Upper lobe of right lung (tissue), 1 donor: ENCODE data around the gene SMIM41. TPM values are rescaled to one million over a fixed set of nuclear protein-coding genes. Genes with fewer than 3 reads are reported as not detected.

ENCODE experiments used
- ATAC-seq: fragments of 200-7000 bp; cut with Tn5 transposase; one replicate; pipeline ENCODE4 v1.9.1; 2020; ENCODE audit warnings: mild to moderate bottlenecking, moderate library complexity
- DNase-seq: peaks from one replicate; pipeline ENCODE4 v3.0.0-alpha.2; 2020
- H3K27ac ChIP-seq: fragments of 200-600 bp; one replicate; pipeline ENCODE4 v1.8.0; 2022
- H3K27me3 ChIP-seq: fragments of 200-600 bp; one replicate; pipeline ENCODE4 v1.8.0; 2022; ENCODE audit warnings: mild to moderate bottlenecking
- H3K36me3 ChIP-seq: fragments of 200-600 bp; one replicate; pipeline ENCODE4 v1.8.0; 2022
- H3K4me1 ChIP-seq: fragments of 200-600 bp; one replicate; pipeline ENCODE4 v1.8.0; 2022
- H3K4me3 ChIP-seq: fragments of 200-600 bp; one replicate; pipeline ENCODE4 v1.8.0; 2022; ENCODE audit warnings: mild to moderate bottlenecking
- H3K9me3 ChIP-seq: fragments of 200-600 bp; one replicate; pipeline ENCODE4 v1.8.0; 2022
- CTCF ChIP-seq: fragments of 200-600 bp; IDR thresholded peaks from one replicate; pipeline ENCODE4 v1.8.0; 2022; ENCODE audit warnings: antibody characterized with exemption
- intact Hi-C: fragments of 100-400 bp; cut with DNase I; formaldehyde crosslinking; loops from one replicate; pipeline ENCODE4 v1.11.0; 2022
- total RNA-seq: library from RNA; stranded (reverse); fragmentation: NEBNext Ultra II Directional; extraction: Animal tissue kit (Norgen Biotek cat#: 25700); gene quantifications from one replicate; pipeline ENCODE4 v1.2.1, GENCODE V29; 2021
- donor health status: DM: no; HTN: yes; CAD: no; lungs with severe emphysema.

Gene SMIM41
- total RNA-seq, 1 donor from 2014 or later, result 6.1 TPM

GRCh38 chr12:52059582-52060497, 19.7 kb upstream of the SMIM41 start:
- no peak overlapping the region for H3K4me3 ChIP-seq
- intact Hi-C loops, result no loop called here
- H3K4me1 ChIP-seq, result no peaks in the 10 kb centered on the region
- no peak overlapping the region for H3K27ac ChIP-seq
- H3K36me3 ChIP-seq, result peaks cover 40% of the 10 kb centered on the region
- H3K9me3 ChIP-seq, result no peaks in the 10 kb centered on the region
- no peaks in the 10 kb centered on the region for H3K27me3 ChIP-seq
- peak; percentile 65 for DNase-seq
- no peak for TF ChIP-seq CTCF
- peak; percentile 5 for ATAC-seq

GRCh38 chr12:52060498-52061177, 18.9 kb upstream of the SMIM41 start:
- intact Hi-C loops, result no loop called here
- ATAC-seq, result no peak
- Histone ChIP-seq H3K27ac (no peak overlapping the region), H3K36me3 (peaks cover 32% of the 10 kb centered on the region), H3K27me3 (no peaks in the 10 kb centered on the region), H3K9me3 (no peaks in the 10 kb centered on the region), H3K4me1 (no peaks in the 10 kb centered on the region), H3K4me3 (no peak overlapping the region)
- DNase-seq, result no peak
- no peak for TF ChIP-seq CTCF

DNA sequence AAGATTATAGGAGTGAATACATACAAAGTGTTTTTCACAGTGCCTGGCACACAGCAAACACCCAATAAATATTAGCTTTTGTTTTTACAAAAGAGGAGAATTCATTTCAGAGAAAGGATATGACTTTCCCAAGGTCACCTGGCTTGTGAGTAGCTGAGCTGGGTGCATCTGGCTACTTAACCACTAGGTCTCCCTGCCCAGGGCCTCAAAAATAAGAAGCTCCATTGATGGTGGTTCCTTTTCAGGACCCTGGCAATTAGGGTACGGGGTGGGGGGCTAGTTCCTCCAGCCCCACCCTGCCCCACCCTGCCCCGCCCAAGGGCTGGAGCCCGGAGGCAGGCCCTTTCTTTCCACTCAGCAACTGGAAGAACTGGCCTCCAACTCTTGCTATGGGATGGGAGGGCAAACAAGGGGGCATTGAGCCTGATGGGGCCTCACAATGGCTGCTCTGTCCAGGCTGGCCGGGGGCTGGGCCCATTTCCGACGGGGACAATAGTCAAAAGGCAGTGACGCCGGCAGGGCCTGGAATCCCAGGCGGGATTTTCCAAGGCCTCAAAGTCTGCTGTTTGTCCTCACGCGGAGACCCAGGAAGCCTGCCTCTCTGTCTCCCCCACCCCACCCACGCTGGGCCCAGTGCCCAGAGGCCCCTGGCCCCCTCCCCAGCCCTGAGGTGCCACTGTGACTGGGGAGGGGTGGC, 17.9 kb upstream of the SMIM41 start:
- no peak for TF ChIP-seq CTCF
- Histone ChIP-seq H3K27me3 (no peaks in the 10 kb centered on the region), H3K4me3 (no peak overlapping the region), H3K36me3 (peaks cover 29% of the 10 kb centered on the region), H3K4me1 (no peaks in the 10 kb centered on the region), H3K9me3 (no peaks in the 10 kb centered on the region), H3K27ac (no peak overlapping the region)
- ATAC-seq, result no peak
- no peak for DNase-seq
- intact Hi-C loops, result no loop called here

GRCh38 chr12:52062167-52063081, 17.1 kb upstream of the SMIM41 start:
- no peak for TF ChIP-seq CTCF
- no peak for DNase-seq
- ATAC-seq, result no peak
- H3K4me1 ChIP-seq, result no peaks in the 10 kb centered on the region
- H3K9me3 ChIP-seq, result no peaks in the 10 kb centered on the region
- no peak overlapping the region for H3K27ac ChIP-seq
- H3K27me3 ChIP-seq, result no peaks in the 10 kb centered on the region
- no peak overlapping the region for H3K4me3 ChIP-seq
- peaks cover 21% of the 10 kb centered on the region for H3K36me3 ChIP-seq
- intact Hi-C loops, result no loop called here
